HepG2 (cell line): ENCODE measurements around the gene P2RX5. TPM values are rescaled to one million over a fixed set of nuclear protein-coding genes. Genes with fewer than 3 reads are reported as not detected.

Source experiments
- CC2D1A ChIP-seq: sonication (generic); formaldehyde crosslinking; IDR thresholded peaks from 2 replicates; pipeline ENCODE4 v1.8.1; 2023; ENCODE audit warnings: mild to moderate bottlenecking, missing genetic modification reagents
- CENPT ChIP-seq: sonication (generic); formaldehyde crosslinking; IDR thresholded peaks from 2 replicates; pipeline ENCODE4 v1.8.0; 2022; ENCODE audit warnings: low read depth, mild to moderate bottlenecking, moderate library complexity, missing genetic modification reagents
- EP300 ChIP-seq, 3 experiments: sonication (generic) in 1 of 3; formaldehyde crosslinking in 1 of 3; IDR thresholded peaks; 2 replicates each; pipeline versions ENCODE4 v1.5.1 to v1.6.1; 2011 to 2020; ENCODE audit warnings: low read depth in 2 of 3, low read length in 2 of 3, borderline replicate concordance in 1 of 3, improper control_type of control experiment in 1 of 3, mild to moderate bottlenecking in 1 of 3, missing genetic modification reagents in 1 of 3, moderate library complexity in 1 of 3
- KAT2B ChIP-seq: fragments of 150-350 bp; IDR thresholded peaks from 2 replicates; pipeline ENCODE4 v1.6.1; 2014; ENCODE audit warnings: low read depth, low read length, borderline replicate concordance
- TGIF2 ChIP-seq: IDR thresholded peaks from 2 replicates; pipeline ENCODE4 v1.6.1; 2016; ENCODE audit warnings: control low read depth, missing compliant biosample characterization
- TOE1 ChIP-seq: sonication (generic); formaldehyde crosslinking; IDR thresholded peaks from 2 replicates; pipeline ENCODE4 v1.4.0; 2020; ENCODE audit warnings: mild to moderate bottlenecking, missing genetic modification reagents
- ZFYVE20 ChIP-seq: sonication (generic); formaldehyde crosslinking; IDR thresholded peaks from 2 replicates; pipeline ENCODE4 v1.8.0; 2023; ENCODE audit warnings: low read depth, mild to moderate bottlenecking, moderate library complexity, missing genetic modification reagents, borderline replicate concordance
- ZNF207 ChIP-seq: fragments of 450-650 bp; IDR thresholded peaks from 2 replicates; pipeline ENCODE4 v1.6.1; 2016; ENCODE audit warnings: antibody characterized with exemption, borderline replicate concordance
- ZNF235 ChIP-seq: sonication (generic); formaldehyde crosslinking; IDR thresholded peaks from 2 replicates; pipeline ENCODE4 v1.8.1; 2023; ENCODE audit warnings: mild to moderate bottlenecking, missing genetic modification reagents, borderline replicate concordance
- ZNF280B ChIP-seq: sonication (generic); formaldehyde crosslinking; IDR thresholded peaks from 2 replicates; pipeline ENCODE4 v1.5.0; 2020; ENCODE audit warnings: missing genetic modification reagents, mild to moderate bottlenecking, borderline replicate concordance
- ZNF318 ChIP-seq: sonication (generic); formaldehyde crosslinking; IDR thresholded peaks from 2 replicates; pipeline ENCODE4 v1.4.0; 2020; ENCODE audit warnings: mild to moderate bottlenecking, missing genetic modification reagents
- ZNF616 ChIP-seq: sonication (generic); formaldehyde crosslinking; IDR thresholded peaks from 2 replicates; pipeline ENCODE4 v1.5.0; 2020; ENCODE audit warnings: low read depth, mild to moderate bottlenecking, missing genetic modification reagents
- ZNF629 ChIP-seq: sonication (generic); formaldehyde crosslinking; conservative IDR thresholded peaks from 2 replicates; pipeline ENCODE4 v1.5.0; 2020; ENCODE audit warnings: missing genetic modification reagents
- polyA plus RNA-seq, 8 experiments: library from polyadenylated mRNA; depleted of rRNA in 3 of 8; stranded (reverse) in 7 of 8; unstranded in 1 of 8; fragments of >200 nt; fragmentation: Illumina TruSeq in 4 of 8; extraction: Trizol in 4 of 8; gene quantifications; 2 replicates each; pipeline versions ENCODE4 v1.2.1 to v1.2.3, GENCODE V29; 2011 to 2016; ENCODE audit warnings: low read depth in 4 of 8, missing spikeins in 1 of 8, mixed read lengths in 1 of 8; ENCODE audit not compliant: insufficient read depth in 1 of 8
- total RNA-seq, 5 experiments: library from RNA; depleted of rRNA; stranded (reverse); fragments of >200 nt; fragmentation: Illumina TruSeq; extraction: Trizol; gene quantifications; 2 replicates each; pipeline ENCODE4 v1.2.3, GENCODE V29; 2016; ENCODE audit warnings: low read depth in 1 of 5

P2RX5 gene
- total and polyA plus RNA-seq, 2 of the 13 experiments (the other 11 are each of a cell fraction or from before 2014, with no cell fraction given) = 0.95 to 1.7 TPM

DNA sequence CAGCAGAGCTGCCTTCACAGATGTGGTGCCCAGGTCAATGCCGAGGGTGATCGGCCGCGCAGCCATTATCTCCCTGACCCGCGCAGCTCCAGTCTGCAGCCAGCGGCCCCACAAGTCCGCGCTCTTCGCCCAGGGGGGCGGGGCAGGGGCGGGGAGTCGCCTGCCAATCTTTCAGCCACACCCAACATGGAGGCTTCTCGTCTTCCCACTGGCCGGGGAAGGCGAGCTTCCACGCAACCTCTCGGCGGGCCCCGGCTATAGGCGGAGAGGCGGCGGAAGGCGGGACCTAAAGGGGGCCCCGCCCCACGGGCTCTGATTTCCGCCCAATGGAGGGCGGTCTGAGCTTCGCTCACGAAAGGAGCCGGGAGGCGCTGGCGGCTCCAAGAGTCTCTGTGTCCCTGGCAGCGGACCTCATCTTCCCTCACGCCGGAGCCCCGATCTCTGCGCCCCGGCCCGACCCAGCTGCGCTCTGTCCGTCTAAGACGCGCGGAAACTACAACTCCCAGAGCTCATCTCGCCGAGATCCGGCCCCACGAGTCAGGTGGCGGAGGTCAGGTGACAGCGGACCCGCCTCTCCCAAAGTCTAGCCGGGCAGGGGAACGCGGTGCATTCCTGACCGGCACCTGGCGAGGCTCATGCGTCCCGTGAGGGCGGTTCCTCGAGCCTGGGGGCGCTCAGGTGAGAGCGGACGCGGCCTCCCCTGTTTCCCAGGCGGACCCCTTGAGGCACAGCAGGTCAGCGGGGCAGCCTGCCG lies 59.6 kb downstream of the P2RX5 start, which contains the start of the genes CTNS and SHPK (continued):
- TF ChIP-seq ZNF318 (peak; percentile 73; the same call in 1 of the 2 replicates), KAT2B (no peak), EP300 (IDR thresholded peaks at IDR 0.05; ENCODE audit: low read depth in 2 of 2, low read length in 2 of 2) (no peak; a peak in 1 of 4 replicates), EP300 (CRISPR knock-in tag; IDR thresholded peaks at IDR 0.05; ENCODE audit: borderline replicate concordance) (no peak), ZFYVE20 (CRISPR knock-in tag) (no peak), TOE1 (CRISPR knock-in tag) (0 out of 2 replicates have a peak, but pooled peaks have one; percentile 42), ZNF280B (peak; percentile 52; the same call in 1 of the 2 replicates), ZNF207 (no peak), CC2D1A (CRISPR knock-in tag) (no peak), ZNF235 (CRISPR knock-in tag) (peak; percentile 63; the same call in 1 of the 2 replicates), TGIF2 (CRISPR knock-in tag) (no peak), CENPT (CRISPR knock-in tag) (no peak), ZNF616 (peak; percentile 41; the same call in 1 of the 2 replicates), ZNF629 (no peak)
